ENCODE measurements around the gene ELF4.

The ELF4 gene

GRCh38 chrX:130047416-130047815, 62.9 kb downstream of the ELF4 start:
- no peak for DNase-seq (ENCODE audit: low read depth in 2 of 2)

GRCh38 chrX:130039847-130040246, 70.5 kb downstream of the ELF4 start:
- DNase-seq (ENCODE audit: low read depth in 2 of 2): no peak

- no peak for DNase-seq (ENCODE audit: low read depth in 2 of 2)
Measured at GRCh38 chrX:130034178-130034577, 76.1 kb downstream of the ELF4 start.

- no peak for DNase-seq (ENCODE audit: low read depth in 2 of 2)
Measured at GRCh38 chrX:130032552-130032951, 77.7 kb downstream of the ELF4 start.

GRCh38 chrX:130030826-130031225, 79.5 kb downstream of the ELF4 start:
- no peak for DNase-seq (ENCODE audit: low read depth in 2 of 2)

- peak; percentile 26 to 29 for DNase-seq (ENCODE audit: low read depth in 2 of 2)
Measured at GRCh38 chrX:130028196-130028595, 82.1 kb downstream of the ELF4 start.

- no peak for DNase-seq (ENCODE audit: low read depth in 2 of 2)
Measured at GRCh38 chrX:130027569-130027968, 82.7 kb downstream of the ELF4 start.

GRCh38 chrX:130025256-130025655, 85.0 kb downstream of the ELF4 start:
- no peak for DNase-seq (ENCODE audit: low read depth in 2 of 2)

- DNase-seq (ENCODE audit: low read depth in 2 of 2): peak; percentile 53 to 61
Measured at GRCh38 chrX:130024127-130024526, 86.2 kb downstream of the ELF4 start.

GRCh38 chrX:130020661-130021324, 89.5 kb downstream of the ELF4 start:
- no peak for DNase-seq (ENCODE audit: low read depth in 2 of 2)

- no peak for DNase-seq (ENCODE audit: low read depth in 2 of 2)
Measured at GRCh38 chrX:130018143-130018542, 92.2 kb downstream of the ELF4 start.

- DNase-seq (ENCODE audit: low read depth in 2 of 2): no peak
Measured at GRCh38 chrX:130015181-130015580, 95.1 kb downstream of the ELF4 start.

Data from stimulated activated CD4-positive, alpha-beta T cell treated with anti-CD3 and anti-CD28 coated beads, Interleukin-4, amount 100 ng/mL, for 48 hours (primary cell).